SH-SY5Y (cell line): ENCODE results near the gene MAP3K20.

Experiments used
- GATA2 ChIP-seq: IDR thresholded peaks from 2 replicates; pipeline ENCODE4 v1.6.1; 2011; ENCODE audit warnings: mild to moderate bottlenecking, low read depth, low read length
- GATA3 ChIP-seq: IDR thresholded peaks from 2 replicates; pipeline ENCODE4 v1.6.1; 2011; ENCODE audit warnings: low read depth, mild to moderate bottlenecking, low read length, moderate library complexity

GRCh38 chr2:173191601-173192000 is 116.0 kb downstream of the MAP3K20 start:
- TF ChIP-seq GATA2 = no peak
- no peak for TF ChIP-seq GATA3
